ENCODE results near the gene DAPK3.

Gene DAPK3

GRCh38 chr19:3970808-3971598 is at the start of gene DAPK3:
TSS of gene DAPK3 (minus strand) at chr19:3971099. CDS start at chr19:3969735, 1,364 bp downstream.
- no peak for TF ChIP-seq CTCF (conservative IDR thresholded peaks at IDR 0.05; ENCODE audit: low read depth, low read length)
- peak; percentile 94 for DNase-seq (ENCODE audit: low read depth)
- H3K4me3 ChIP-seq (ENCODE audit: low read length) = peak within 1 kb of the TSS; percentile 95

- no peak for DNase-seq (ENCODE audit: low read depth)
Observed at GRCh38 chr19:4019578-4019977, 48.7 kb upstream of the DAPK3 start.

GRCh38 chr19:4018775-4019504 is 48.0 kb upstream of the DAPK3 start:
- TF ChIP-seq CTCF (conservative IDR thresholded peaks at IDR 0.05; ENCODE audit: low read depth, low read length) = no peak
- no peak overlapping the region for H3K4me3 ChIP-seq (ENCODE audit: low read length)
- DNase-seq (ENCODE audit: low read depth) = no peak

More at GRCh38 chr19:4019578-4019977, 48.7 kb upstream of the DAPK3 start:
- no peak overlapping the region for H3K4me3 ChIP-seq (ENCODE audit: low read length)
- TF ChIP-seq CTCF (conservative IDR thresholded peaks at IDR 0.05; ENCODE audit: low read depth, low read length) = no peak

- no peak for DNase-seq (ENCODE audit: low read depth)
- no peak overlapping the region for H3K4me3 ChIP-seq (ENCODE audit: low read length)
- no peak for TF ChIP-seq CTCF (conservative IDR thresholded peaks at IDR 0.05; ENCODE audit: low read depth, low read length)
Observed at GRCh38 chr19:4018140-4018613, 47.3 kb upstream of the DAPK3 start.

- TF ChIP-seq CTCF (conservative IDR thresholded peaks at IDR 0.05; ENCODE audit: low read depth, low read length) = no peak
- H3K4me3 ChIP-seq (ENCODE audit: low read length) = no peak overlapping the region
- no peak for DNase-seq (ENCODE audit: low read depth)
Observed at GRCh38 chr19:4016903-4017638, 46.2 kb upstream of the DAPK3 start.

GRCh38 chr19:4016486-4016885 is 45.6 kb upstream of the DAPK3 start:
- no peak for DNase-seq (ENCODE audit: low read depth)
- TF ChIP-seq CTCF (conservative IDR thresholded peaks at IDR 0.05; ENCODE audit: low read depth, low read length) = no peak
- H3K4me3 ChIP-seq (ENCODE audit: low read length) = no peak overlapping the region
